ENCODE data around the gene TSPAN18. TPM values are rescaled to one million over a fixed set of nuclear protein-coding genes. Genes with fewer than 3 reads are reported as not detected.

Gene TSPAN18
- total RNA-seq, 1 donor from 2014 or later = 12.8 TPM

DNA sequence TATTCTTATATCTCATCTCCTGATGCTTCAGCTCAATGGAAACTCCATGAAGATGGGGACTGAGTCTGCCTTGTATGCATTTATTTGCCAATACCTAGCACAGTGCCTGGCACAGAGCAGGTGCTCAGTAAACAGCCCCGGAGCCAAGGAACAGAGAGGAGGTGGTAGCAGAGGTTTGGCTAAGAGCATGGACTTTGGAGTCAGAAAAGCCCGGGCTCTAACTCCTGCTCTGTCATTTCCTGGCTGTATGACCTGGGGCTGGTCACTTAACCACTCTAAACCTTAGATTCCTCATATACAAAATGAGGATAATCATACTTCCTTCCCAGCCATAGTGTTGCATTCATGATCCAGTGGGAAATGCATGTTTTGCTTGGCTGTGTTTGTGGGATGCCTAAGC, 187.3 kb downstream of the TSPAN18 start:
- no peaks in the 10 kb centered on the region for H3K36me3 ChIP-seq

DNA sequence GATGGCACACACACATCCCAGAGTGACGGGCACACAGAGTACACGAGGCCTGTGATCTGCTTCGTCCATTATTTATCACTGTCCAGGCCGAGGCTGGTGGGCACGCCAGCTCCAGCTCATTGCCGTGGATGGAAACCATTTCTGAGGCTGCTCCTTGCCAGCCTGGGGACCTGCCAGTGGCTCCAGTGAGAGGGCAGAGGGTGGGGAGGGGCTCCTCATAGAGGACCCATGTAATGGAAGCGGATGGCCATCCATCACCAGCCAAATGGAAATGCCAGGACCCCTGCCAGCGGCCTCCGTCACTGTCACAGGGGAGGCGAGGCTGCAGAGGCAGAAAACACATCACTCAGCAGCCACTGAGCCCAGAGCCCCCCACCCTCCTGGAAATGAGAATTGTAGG, 188.2 kb downstream of the TSPAN18 start:
- Histone ChIP-seq H3K4me3 (no peak overlapping the region), H3K36me3 (no peaks in the 10 kb centered on the region)
- intact Hi-C loops (cut with DNase I) = no loop called here

More for the DNA sequence above, 187.3 kb downstream of the TSPAN18 start:
- Histone ChIP-seq H3K4me1 (no peaks in the 10 kb centered on the region), H3K9me3 (no peaks in the 10 kb centered on the region), H3K4me3 (no peak overlapping the region), H3K27ac (no peak overlapping the region), H3K27me3 (no peaks in the 10 kb centered on the region)
- no peak for DNase-seq (ENCODE audit: extremely low spot score in 2 of 2)
- TF ChIP-seq, protein P1, sequence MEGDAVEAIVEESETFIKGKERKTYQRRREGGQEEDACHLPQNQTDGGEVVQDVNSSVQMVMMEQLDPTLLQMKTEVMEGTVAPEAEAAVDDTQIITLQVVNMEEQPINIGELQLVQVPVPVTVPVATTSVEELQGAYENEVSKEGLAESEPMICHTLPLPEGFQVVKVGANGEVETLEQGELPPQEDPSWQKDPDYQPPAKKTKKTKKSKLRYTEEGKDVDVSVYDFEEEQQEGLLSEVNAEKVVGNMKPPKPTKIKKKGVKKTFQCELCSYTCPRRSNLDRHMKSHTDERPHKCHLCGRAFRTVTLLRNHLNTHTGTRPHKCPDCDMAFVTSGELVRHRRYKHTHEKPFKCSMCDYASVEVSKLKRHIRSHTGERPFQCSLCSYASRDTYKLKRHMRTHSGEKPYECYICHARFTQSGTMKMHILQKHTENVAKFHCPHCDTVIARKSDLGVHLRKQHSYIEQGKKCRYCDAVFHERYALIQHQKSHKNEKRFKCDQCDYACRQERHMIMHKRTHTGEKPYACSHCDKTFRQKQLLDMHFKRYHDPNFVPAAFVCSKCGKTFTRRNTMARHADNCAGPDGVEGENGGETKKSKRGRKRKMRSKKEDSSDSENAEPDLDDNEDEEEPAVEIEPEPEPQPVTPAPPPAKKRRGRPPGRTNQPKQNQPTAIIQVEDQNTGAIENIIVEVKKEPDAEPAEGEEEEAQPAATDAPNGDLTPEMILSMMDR (IDR thresholded peaks at IDR 0.05) = no peak
- TF ChIP-seq POLR2AphosphoS5 (IDR thresholded peaks at IDR 0.05; ENCODE audit: insufficient read depth in 1 of 2, low read depth in 1 of 2) (no peak), POLR2A (IDR thresholded peaks at IDR 0.05) (no peak)
- intact Hi-C loops (cut with DNase I) = loop anchor here (5.0 kb wide), 1 partner anchor 352 kb away; no protein-coding TSS in a partner anchor

DNA sequence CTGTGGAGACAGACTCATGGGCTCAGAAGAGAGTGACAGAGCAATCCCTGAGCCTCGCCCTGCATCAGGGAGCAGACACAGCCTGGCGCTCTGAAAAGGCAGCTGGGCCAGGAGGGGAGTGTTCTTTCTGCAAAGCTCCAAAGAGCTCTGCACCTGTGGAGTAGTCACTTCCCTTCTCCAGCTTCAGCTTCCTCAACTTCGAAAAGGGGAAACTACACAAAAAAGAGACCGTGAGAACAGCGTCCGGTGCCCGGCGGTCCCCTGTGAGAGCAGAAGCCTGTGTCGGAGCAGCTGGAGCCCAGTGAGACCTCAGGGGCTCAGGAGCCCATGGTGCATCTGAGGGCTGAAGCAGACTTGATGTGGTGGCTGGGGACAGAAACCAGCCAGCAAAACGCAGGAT, 188.9 kb downstream of the TSPAN18 start:
- intact Hi-C loops (cut with DNase I) = no loop called here
- no peak for DNase-seq (ENCODE audit: extremely low spot score in 2 of 2)
- no peak for TF ChIP-seq POLR2AphosphoS5 (IDR thresholded peaks at IDR 0.05; ENCODE audit: insufficient read depth in 1 of 2, low read depth in 1 of 2)
- TF ChIP-seq, protein P1 (IDR thresholded peaks at IDR 0.05) = no peak
- no peak for TF ChIP-seq POLR2A (IDR thresholded peaks at IDR 0.05)
- Histone ChIP-seq H3K36me3 (no peaks in the 10 kb centered on the region), H3K4me1 (no peaks in the 10 kb centered on the region), H3K9me3 (no peaks in the 10 kb centered on the region), H3K4me3 (no peak overlapping the region), H3K27ac (no peak overlapping the region), H3K27me3 (no peaks in the 10 kb centered on the region)

More for the DNA sequence above, 188.2 kb downstream of the TSPAN18 start:
- H3K9me3 ChIP-seq = no peaks in the 10 kb centered on the region
- TF ChIP-seq POLR2A (IDR thresholded peaks at IDR 0.05) = no peak
- no peaks in the 10 kb centered on the region for H3K4me1 ChIP-seq
- no peak for DNase-seq (ENCODE audit: extremely low spot score in 2 of 2)
- H3K27me3 ChIP-seq = no peaks in the 10 kb centered on the region
- H3K27ac ChIP-seq = no peak overlapping the region

DNA sequence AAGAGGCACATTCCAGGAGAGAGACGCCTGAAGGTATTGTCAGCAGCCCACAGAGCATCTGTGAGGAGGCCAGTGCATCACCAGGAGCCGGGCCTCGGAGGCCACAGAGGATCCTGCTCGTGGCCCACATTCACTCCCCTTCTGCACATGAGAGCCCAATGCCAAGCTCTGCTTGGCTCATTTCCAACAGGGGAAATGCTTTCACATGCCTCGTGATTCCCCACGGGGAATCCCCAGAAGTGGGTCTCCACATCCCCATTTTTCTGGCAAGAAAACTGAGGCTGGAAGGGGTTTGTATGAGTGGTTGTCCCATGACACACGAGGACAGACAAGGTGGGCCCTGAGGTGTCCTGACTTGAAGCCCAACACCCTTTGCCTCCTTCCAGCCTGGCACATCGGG, 189.6 kb downstream of the TSPAN18 start:
- no peaks in the 10 kb centered on the region for H3K27me3 ChIP-seq
- no peak overlapping the region for H3K27ac ChIP-seq
- no peaks in the 10 kb centered on the region for H3K9me3 ChIP-seq
- H3K4me3 ChIP-seq = no peak overlapping the region
- TF ChIP-seq, protein P1 (IDR thresholded peaks at IDR 0.05) = no peak
- TF ChIP-seq POLR2A (IDR thresholded peaks at IDR 0.05) = no peak
- TF ChIP-seq POLR2AphosphoS5 (IDR thresholded peaks at IDR 0.05; ENCODE audit: insufficient read depth in 1 of 2, low read depth in 1 of 2) = no peak
- H3K36me3 ChIP-seq = no peaks in the 10 kb centered on the region
- H3K4me1 ChIP-seq = no peaks in the 10 kb centered on the region
- no peak for DNase-seq (ENCODE audit: extremely low spot score in 2 of 2)
- intact Hi-C loops (cut with DNase I) = no loop called here

DNA sequence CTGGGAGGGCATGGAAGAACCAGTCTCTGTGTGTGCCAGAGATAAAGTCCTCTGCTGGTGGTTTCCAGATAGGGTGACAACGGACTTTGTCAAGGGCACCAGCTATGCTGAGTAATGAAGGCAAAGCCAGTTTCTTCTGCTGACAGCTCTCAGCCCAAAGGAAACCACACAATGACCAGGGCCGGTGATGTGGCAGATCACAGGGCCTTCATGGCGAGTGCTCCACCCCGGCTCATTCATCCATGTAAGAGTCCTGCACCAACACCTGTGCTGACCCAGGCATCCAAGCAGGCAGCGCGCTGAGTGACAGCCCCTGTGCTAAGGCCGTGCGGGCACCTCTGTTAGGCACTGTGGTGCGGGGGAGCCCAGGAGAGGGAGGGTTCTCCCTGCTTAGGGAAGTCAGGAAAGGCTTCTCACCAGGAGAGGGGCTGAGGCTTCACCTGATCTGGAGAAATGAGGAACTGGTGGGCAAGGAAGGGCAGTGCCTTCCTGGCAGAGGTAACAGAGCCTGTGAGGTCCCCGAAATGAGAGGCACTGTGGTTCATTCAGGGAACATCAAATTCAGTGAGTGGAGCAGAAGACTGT, 190.1 kb downstream of the TSPAN18 start:
- intact Hi-C loops (cut with DNase I) = no loop called here
- DNase-seq (ENCODE audit: extremely low spot score in 2 of 2) = no peak
- no peaks in the 10 kb centered on the region for H3K36me3 ChIP-seq
- H3K4me3 ChIP-seq = no peak overlapping the region
- no peak overlapping the region for H3K27ac ChIP-seq
- no peaks in the 10 kb centered on the region for H3K27me3 ChIP-seq
- no peaks in the 10 kb centered on the region for H3K4me1 ChIP-seq
- TF ChIP-seq POLR2AphosphoS5 (IDR thresholded peaks at IDR 0.05; ENCODE audit: insufficient read depth in 1 of 2, low read depth in 1 of 2) (no peak), POLR2A (IDR thresholded peaks at IDR 0.05) (no peak)
- TF ChIP-seq, protein P1 (IDR thresholded peaks at IDR 0.05) = no peak
- no peaks in the 10 kb centered on the region for H3K9me3 ChIP-seq

Measured in vagina (tissue), 2 donors.